Neural cell (in vitro differentiated cells): Measurements from ENCODE around the gene NFIB.

Experiments used
- CTCF ChIP-seq: fragments of 450-650 bp; IDR thresholded peaks from 2 replicates; pipeline ENCODE4 v1.5.1; 2014; ENCODE audit warnings: antibody characterized with exemption, mild to moderate bottlenecking, moderate library complexity; ENCODE audit not compliant: poor library complexity, severe bottlenecking
- RAD21 ChIP-seq: fragments of 450-650 bp; conservative IDR thresholded peaks from 2 replicates; pipeline ENCODE4 v1.6.1; 2014; ENCODE audit warnings: antibody characterized with exemption, mild to moderate bottlenecking, moderate library complexity

GRCh38 chr9:14168381-14168780 lies 145.6 kb downstream of the NFIB start:
- no peak for TF ChIP-seq CTCF
- no peak for TF ChIP-seq RAD21
